Measurements from ENCODE around the gene SEMA6A. TPM values are rescaled to one million over a fixed set of nuclear protein-coding genes. Genes with fewer than 3 reads are reported as not detected.

Gene SEMA6A
- total RNA-seq, 4 donors from 2014 or later = 2.5 to 6.5 (median 2.7) TPM

GRCh38 chr5:116469631-116470030, 105.0 kb downstream of the SEMA6A start:
- no peak for TF ChIP-seq CTCF (IDR thresholded peaks at IDR 0.05 in 4 of 5, conservative IDR thresholded peaks at IDR 0.05 in 1 of 5)
- TF ChIP-seq POLR2A (IDR thresholded peaks at IDR 0.05) = no peak
- H3K4me1 ChIP-seq = peaks cover 4 to 5% of the 10 kb centered on the region in 2 donors
- H3K4me3 ChIP-seq = no peak overlapping the region
- no peak overlapping the region for H3K27ac ChIP-seq
- ATAC-seq (no peak), DNase-seq (no peak)
- intact Hi-C loops (cut with DNase I; ENCODE audit: low total_unique reads) = no loop called here
- H3K9me3 ChIP-seq = no peaks in the 10 kb centered on the region
- H3K36me3 ChIP-seq = no peaks in the 10 kb centered on the region
- in situ Hi-C loops (cut with MboI; ENCODE audit: low sequenced_read_pairs in 4 of 4) = no loop called here
- no peaks in the 10 kb centered on the region for H3K27me3 ChIP-seq

GRCh38 chr5:116468583-116468982, 106.0 kb downstream of the SEMA6A start:
- intact Hi-C loops (cut with DNase I; ENCODE audit: low total_unique reads) (no loop called here), in situ Hi-C loops (cut with MboI; ENCODE audit: low sequenced_read_pairs in 4 of 4) (no loop called here)
- Histone ChIP-seq H3K4me1 (peaks cover 6 to 10% of the 10 kb centered on the region in 2 donors), H3K36me3 (no peaks in the 10 kb centered on the region), H3K27me3 (no peaks in the 10 kb centered on the region), H3K27ac (no peak overlapping the region), H3K9me3 (no peaks in the 10 kb centered on the region), H3K4me3 (no peak overlapping the region)
- no peak for ATAC-seq
- TF ChIP-seq CTCF (IDR thresholded peaks at IDR 0.05 in 4 of 5, conservative IDR thresholded peaks at IDR 0.05 in 1 of 5) (no peak), POLR2A (IDR thresholded peaks at IDR 0.05) (no peak)
- no peak for DNase-seq

GRCh38 chr5:116467465-116467843, 107.2 kb downstream of the SEMA6A start:
- ATAC-seq (no peak), DNase-seq (no peak)
- Histone ChIP-seq H3K4me1 (peaks cover 6 to 10% of the 10 kb centered on the region in 2 donors), H3K36me3 (no peaks in the 10 kb centered on the region), H3K4me3 (no peak overlapping the region), H3K9me3 (no peaks in the 10 kb centered on the region), H3K27me3 (no peaks in the 10 kb centered on the region), H3K27ac (no peak overlapping the region)
- intact Hi-C loops (cut with DNase I; ENCODE audit: low total_unique reads) (no loop called here), in situ Hi-C loops (cut with MboI; ENCODE audit: low sequenced_read_pairs in 4 of 4) (no loop called here)
- TF ChIP-seq CTCF (IDR thresholded peaks at IDR 0.05 in 4 of 5, conservative IDR thresholded peaks at IDR 0.05 in 1 of 5) (no peak), POLR2A (IDR thresholded peaks at IDR 0.05) (no peak)

- in situ Hi-C loops (cut with MboI; ENCODE audit: low sequenced_read_pairs in 4 of 4) (no loop called here), intact Hi-C loops (cut with DNase I; ENCODE audit: low total_unique reads) (no loop called here)
- Histone ChIP-seq H3K4me3 (no peak overlapping the region), H3K4me1 (peaks cover 6 to 10% of the 10 kb centered on the region in 2 donors), H3K36me3 (no peaks in the 10 kb centered on the region), H3K9me3 (no peaks in the 10 kb centered on the region), H3K27me3 (no peaks in the 10 kb centered on the region), H3K27ac (no peak overlapping the region)
- DNase-seq = no peak
- TF ChIP-seq POLR2A (IDR thresholded peaks at IDR 0.05) (no peak), CTCF (IDR thresholded peaks at IDR 0.05 in 4 of 5, conservative IDR thresholded peaks at IDR 0.05 in 1 of 5) (no peak)
- ATAC-seq = no peak
These were observed 107.7 kb downstream of the SEMA6A start for GRCh38 chr5:116466727-116467464.

- in situ Hi-C loops (cut with MboI; ENCODE audit: low sequenced_read_pairs in 4 of 4) (no loop called here), intact Hi-C loops (cut with DNase I; ENCODE audit: low total_unique reads) (no loop called here)
- Histone ChIP-seq H3K9me3 (no peaks in the 10 kb centered on the region), H3K27me3 (no peaks in the 10 kb centered on the region), H3K4me3 (no peak overlapping the region), H3K27ac (no peak overlapping the region), H3K4me1 (peaks cover 6 to 10% of the 10 kb centered on the region in 2 donors), H3K36me3 (no peaks in the 10 kb centered on the region)
- DNase-seq = no peak
- TF ChIP-seq POLR2A (IDR thresholded peaks at IDR 0.05) (no peak), CTCF (IDR thresholded peaks at IDR 0.05 in 4 of 5, conservative IDR thresholded peaks at IDR 0.05 in 1 of 5) (no peak)
- no peak for ATAC-seq
These were observed 109.2 kb downstream of the SEMA6A start for GRCh38 chr5:116465411-116465810.

All from gastrocnemius medialis (tissue), 4 donors.